NCI-H187 (cell line): ENCODE data around the gene OSBPL8.

Experiments
- DNase-seq, 2 experiments: peaks; one replicate each; lab custom pipeline; 2025; lab: John Stamatoyannopoulos, UW

OSBPL8 gene

DNA sequence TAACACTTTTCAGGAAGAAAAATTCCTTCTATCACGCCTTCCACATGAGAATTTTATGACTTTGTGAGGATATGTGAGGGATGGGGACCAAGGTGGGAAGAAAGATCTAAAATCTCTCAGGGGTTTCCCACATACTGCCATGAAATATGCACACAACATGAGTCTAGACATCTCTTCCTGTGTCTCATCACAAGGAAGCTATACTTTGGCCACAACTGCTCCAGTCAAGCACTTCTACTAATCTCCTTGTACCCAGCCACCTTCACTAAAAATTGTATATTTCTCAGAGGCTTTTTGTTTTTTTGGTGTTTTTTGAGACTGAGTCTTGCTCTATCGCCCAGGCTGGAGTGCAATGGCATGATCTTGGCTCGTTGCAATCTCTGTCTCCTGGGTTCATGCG lies 3.2 kb downstream of the OSBPL8 start:
- no peak for DNase-seq

DNA sequence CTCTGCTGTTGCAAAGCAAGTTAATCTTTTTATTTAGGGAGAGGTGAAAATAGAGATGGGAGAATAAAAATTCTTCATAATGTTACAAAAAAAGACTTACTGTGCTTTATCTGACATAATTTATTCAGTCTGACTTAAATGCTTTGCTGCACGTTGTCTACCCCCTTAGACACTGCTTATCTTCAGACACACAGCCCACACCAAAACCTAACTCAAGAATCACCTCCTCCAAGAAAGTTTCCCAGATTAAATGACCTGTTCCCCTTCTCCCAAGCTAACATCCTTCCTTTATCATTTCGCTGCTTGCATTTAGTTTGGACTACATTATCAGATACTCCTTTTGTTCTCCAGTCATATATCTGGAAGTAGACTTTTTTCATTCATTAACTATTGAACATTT lies 3.8 kb downstream of the OSBPL8 start:
- no peak for DNase-seq

DNA sequence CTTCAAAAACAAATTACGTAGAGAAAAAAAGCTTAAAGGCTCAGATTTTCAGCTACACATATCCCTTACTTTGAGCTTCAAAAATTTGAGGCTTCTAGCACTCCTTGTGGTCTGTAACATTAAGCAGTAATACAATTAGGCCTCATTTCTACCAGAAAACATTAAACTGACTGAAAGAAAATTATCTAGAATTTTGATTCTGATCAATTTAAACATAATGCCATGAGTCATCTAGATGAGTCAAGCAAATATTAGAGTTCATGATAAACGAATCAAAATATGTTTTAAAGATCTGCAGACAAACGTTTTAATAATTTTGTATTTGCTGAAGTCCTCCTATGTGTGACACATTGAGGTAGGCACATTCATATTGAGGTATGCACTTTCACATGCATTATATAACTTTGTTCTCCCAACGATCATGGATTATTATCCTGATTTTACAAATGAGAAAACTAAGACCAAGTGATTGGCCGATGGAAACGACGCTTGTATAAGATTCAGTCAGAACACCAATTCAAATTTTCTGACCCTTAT lies 4.3 kb downstream of the OSBPL8 start:
- DNase-seq: no peak

DNA sequence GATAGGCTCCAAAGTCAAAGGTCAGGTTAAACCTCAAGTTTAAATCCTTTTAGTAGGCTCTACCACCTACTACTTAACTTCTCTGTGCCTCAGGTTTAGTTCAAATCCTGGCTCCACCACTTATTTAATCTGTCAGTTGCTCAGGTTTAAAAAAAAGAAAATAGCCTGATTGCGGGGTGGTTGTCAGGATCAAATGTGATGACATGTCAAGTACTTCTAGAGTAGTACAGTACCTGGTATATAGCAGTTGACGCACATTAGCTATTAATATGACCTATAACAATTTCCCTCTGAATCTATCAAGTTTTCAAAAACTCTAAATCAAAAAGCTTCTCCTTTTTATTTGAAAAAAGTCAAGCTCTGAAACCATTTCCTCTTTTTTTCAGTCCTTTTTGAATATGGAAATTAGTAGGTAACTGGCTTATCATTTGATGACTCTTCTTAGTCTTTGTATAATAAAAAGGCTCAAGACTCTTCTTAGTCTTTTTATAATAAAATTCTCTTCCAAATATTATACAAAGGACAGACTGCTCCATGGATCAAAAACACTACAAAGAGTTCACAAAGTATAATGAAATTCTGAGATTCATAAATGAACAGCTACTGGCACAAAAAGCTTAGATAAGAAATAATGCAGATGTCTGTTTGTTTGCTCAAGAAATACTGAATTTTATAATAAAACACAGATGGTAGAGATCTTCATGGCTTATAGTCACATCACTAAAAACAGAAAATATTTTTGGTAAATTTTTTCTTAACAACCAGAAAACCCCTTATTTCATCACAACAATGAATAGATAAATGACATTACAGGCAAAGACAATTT lies 5.0 kb downstream of the OSBPL8 start:
- DNase-seq: no peak

DNA sequence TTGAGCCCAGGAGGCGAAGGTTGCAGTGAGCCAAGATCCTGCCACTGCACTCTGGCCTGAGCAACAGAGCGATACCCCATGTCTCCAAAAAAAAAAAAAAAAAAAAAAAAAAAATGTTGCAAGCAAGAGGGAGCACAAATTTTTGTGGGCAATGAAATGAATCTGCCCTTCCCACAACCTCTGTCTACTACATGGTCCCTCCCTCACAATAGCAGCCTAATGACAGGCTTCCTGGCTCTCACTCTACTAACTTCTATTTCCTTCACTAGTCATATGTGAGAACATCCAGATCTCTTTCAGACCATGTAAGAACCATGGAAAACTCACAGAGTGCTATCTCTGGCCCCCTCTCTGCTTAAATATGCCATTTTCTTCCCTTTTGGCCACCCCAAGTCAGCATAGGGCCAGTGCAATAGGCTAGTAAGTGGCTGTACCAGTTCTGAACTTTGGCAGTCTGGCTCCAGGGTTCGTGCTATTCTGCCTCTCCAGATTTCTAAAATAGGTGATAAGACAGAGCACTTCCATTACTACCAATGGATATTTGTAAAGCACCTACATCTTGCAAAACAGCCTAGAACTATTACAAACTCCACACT lies 7.1 kb downstream of the OSBPL8 start:
- no peak for DNase-seq

DNA sequence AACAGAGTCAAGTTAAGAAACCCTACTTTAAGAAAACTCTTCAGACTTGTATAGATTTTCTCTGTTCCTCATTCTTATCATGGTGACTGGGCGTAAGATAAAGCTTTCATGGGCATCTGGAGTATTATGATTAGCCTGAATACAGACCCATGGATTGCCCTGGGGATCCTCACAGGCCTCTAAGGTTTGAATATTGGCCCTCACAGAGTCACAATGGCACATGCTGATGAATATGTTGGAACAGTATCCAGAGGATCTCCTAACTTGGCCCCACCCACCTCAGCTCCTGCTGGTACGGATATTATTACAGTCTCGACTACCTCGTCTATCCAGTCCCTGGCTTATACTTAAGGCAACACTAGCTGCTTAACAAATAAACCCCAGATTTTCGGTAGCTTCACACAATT lies 8.1 kb downstream of the OSBPL8 start:
- no peak for DNase-seq

DNA sequence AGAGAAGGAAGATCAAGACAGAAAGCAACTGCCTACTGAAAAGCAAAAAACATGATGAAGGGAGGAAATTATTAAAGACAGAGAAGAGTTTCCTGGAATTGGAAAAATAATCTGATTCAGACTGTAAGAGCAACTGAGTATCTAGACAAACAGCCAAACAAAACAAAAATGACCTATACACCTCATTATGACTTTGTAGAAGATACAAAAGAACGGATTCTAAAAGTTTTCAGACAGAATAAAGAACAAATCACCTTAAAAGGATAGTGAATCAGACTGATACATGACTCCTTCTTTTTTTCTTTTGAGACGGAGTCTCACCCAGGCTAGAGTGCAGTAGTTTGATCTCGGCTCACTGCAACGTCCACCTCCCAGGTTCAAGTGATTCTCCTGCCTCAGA lies 10.4 kb downstream of the OSBPL8 start:
- DNase-seq: no peak

DNA sequence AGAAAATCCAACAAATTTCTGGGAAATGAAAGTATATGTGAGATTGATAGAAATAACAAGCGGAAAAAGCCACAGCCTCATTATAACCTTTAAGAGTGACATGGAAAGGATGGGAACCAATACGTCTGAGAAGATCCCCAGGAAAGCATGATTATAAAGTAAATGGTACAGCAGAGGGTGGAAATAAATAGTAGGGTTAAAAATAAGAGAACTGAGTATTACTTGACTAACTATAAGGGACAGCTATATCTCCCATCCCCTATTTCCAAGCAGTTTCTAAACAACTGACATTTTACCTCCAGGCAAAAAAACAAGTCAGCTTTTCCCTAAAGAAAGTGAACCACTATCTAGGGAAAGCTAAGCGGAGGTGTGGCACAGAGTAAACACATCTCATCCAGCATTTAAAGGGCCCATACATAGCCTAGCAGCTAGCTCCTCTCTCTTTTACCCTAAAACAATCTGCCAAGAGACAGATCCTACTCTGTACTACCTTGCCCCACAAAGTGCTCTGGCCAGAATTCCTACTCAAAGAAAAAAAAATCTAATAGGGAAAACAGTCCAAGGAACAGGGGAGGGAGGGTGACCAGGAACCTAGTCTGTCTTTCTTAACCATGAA lies 11.2 kb downstream of the OSBPL8 start:
- no peak for DNase-seq

DNA sequence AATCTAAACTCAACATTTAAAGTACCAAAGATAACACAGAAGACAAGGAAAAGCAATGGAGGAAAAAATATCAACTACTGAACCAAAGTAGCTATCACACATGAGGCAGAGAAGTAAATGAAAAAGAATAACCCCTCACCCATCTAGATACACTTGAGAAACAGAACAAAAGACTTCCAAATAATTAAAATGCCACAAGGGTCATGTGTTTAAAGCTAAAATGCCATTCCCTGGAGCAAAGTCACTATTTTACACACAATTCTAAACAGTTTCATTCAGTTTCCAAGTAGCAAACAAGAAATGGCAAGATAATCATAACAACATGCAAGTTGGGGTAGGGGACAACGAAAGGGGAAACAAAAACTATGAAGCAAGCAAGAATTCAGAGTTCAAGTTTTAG lies 12.0 kb downstream of the OSBPL8 start:
- DNase-seq: no peak

DNA sequence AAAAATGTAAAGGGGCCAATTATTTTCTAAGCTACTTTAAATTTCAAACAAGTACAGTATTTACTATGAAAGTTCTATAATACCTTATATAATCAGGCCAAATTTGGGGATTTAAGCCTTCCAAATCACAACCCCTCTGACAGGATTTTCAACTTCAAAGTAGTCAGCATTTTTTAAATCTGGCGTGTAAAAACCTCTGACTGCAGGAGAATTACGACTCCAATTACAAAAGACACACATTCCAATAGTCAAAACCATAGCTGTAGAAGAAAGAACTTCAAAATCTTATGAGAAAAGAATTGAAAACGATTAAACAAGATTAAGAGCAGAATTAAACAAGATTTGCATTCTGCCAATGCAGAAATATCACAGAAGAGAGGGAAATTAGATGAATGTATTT lies 12.7 kb downstream of the OSBPL8 start:
- no peak for DNase-seq

DNA sequence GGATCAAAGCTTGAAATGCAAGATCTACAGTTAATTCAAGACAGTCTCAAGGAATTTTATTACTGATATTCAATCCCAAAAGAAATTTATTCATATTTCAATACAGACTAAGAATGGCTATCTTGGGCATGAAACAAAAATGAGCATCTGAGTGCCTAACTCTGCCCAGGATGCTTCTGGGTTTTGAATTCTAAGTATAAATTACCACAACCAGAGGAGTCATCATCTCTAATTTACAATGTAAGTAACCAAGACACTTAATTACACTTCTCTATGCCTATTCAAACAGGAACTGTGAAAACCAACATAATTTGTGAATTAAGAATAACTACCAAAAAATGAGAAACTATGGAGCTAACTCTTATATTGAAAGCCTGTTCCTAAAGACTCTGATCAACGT lies 14.1 kb downstream of the OSBPL8 start:
- no peak for DNase-seq

DNA sequence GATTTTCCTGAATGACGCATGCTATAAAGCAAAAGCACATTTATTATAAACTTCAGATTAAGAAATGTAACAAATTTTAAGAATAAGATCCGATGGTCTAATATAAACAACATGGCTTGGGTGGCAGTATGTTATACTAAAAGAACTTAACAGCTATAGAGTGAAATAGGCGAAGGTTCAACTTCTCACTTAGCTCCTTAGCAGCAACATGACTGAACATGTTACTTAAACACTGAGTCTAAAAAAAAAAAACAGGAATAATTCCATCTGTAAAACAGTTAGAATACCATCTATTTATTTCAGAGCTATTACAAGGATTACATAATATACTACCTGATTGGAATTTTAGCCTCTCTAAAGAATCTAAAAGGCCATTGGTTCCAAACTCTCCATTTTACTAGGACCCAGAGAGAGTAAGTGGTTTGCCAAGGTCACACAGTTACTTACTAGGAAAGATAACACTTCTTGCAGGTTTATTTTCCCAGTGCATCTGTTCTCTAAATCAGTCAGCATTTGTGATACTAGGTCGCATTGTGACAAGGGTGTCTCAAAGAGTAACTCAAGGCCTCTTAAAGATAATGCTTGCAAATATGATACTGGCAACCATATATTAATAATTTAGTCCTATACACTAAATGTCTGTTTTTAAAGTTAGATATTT lies 14.8 kb downstream of the OSBPL8 start:
- DNase-seq: no peak

DNA sequence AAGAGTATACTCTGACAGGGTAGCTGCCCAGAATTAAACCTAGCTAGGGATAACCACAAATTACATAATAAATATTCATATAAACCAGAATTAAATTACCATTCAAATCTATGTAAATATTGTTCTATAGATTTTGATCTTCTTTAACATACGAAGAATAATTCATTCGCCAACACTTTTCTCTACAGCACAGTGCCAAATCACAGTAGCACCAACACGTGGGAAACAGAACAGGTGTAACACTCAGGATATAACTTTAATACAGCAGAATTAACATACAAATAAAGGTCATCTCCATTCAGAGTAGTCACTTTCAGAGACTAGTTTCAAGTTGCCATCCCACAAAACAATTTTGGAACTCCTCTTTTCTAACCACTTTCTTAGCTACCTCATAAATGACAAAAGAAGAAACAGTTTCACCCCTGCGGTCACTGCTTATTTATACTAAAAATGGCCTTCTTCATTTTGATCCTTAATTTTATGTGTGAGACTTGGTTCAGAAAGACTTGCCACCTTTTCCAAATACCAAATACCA lies 15.7 kb downstream of the OSBPL8 start:
- DNase-seq: no peak

DNA sequence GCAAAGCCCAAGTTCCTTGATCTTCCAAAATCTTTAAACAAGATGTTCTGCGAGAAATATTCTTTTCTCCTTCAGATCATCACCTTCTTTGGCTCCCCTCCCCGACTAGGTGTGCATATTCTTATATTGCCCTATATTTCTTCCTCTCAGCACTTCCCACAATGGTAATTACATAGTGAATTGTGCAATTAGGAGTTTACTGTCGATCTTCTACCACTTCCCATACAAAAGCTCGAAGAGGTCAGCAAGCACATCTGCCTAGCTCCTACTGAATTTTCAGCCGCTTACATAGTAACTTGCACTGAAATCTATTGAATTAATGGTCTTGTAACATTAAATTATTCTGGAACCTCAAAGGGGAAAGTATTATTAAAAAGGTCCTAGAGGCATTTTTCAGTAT lies 16.7 kb downstream of the OSBPL8 start:
- DNase-seq: no peak

DNA sequence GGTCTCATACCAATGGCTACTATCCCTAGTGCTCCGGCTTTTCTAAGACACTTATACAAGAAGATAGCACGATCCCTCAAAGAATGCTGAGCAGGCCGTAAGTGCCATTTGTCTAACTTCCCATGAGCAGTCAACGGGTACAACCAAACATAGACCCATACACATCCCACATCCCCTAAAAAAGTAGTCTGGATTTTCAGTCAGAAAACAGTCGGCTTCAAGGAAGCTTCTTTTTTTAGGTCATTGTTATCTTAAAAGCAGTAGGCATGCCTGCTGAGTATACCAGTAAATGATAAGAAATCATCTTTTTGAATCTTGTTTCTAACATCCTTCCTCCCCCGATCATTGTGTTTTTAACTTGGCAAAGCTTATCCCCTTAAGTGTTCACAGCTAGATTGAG lies 19.8 kb downstream of the OSBPL8 start:
- DNase-seq: no peak

DNA sequence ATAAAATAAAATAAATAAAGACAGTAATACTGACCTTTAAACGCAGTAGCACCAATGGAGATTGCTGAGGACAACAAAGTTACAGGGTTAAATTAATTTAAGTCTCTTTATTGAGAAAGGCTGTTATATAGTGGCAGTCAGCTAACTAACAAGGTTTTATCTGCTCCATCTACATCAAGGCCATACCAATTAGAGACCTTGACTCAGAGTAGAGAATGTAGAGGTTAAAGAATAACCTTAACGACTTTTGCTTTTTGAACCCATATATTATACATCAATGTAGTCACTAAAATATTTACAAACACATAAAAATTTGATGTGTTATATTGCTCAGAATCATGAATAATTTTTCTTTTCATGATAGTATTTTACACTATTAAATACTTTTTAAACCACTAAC lies 21.6 kb downstream of the OSBPL8 start:
- no peak for DNase-seq

DNA sequence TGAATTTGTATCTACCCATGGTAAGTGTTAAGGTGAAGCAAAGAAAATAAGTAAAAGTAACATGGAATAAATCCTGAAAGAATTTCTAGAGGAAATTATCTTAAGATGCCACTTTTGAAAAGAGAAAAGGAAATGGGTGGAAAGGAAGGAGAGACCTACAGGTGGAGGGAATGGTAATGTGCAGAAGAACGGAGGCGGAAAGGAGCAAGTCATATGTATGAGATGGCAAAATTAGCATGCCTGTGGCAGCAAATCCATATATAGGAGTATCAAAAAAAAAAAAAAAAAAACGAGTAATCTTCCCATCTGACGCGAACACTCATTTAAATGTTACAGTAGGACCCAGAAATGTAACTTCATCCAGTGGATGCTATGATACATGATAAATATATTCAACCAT lies 23.0 kb downstream of the OSBPL8 start:
- no peak for DNase-seq

DNA sequence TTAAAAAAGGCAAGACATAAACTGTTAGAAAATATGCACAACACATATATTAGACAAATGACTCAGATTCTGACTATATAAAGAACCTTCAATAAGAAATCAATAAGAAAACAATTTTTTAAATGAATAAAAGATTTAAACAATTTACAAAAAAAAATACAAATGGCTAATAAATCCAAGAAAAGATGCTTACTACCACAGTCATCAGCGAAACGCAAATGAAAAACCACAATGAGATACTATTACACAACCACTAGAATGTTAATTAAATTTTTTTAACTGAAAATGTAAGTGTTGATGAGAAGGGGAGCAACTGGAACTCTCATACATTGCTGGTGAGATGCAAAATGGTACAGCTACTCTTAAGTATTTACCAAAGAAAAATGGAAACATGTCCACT lies 24.4 kb downstream of the OSBPL8 start:
- DNase-seq: no peak

DNA sequence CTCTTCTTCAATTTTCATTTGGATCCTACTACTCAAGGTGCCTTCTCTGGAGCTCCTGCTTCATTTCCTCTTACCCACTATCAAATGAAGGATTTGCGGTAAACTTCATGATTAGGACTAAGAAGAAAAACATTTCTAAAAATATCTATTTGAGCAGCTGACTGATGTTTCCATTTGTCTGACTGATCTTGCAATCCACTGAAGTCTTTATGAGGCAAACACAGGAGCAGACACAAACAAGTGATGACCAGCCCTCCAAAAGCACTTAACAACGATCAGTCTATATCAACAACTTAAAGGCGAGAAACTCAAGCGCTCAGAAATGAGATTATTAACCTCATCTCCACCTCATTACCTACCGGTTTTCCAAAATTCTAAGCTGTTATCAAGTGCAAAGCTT lies 26.2 kb downstream of the OSBPL8 start:
- no peak for DNase-seq

DNA sequence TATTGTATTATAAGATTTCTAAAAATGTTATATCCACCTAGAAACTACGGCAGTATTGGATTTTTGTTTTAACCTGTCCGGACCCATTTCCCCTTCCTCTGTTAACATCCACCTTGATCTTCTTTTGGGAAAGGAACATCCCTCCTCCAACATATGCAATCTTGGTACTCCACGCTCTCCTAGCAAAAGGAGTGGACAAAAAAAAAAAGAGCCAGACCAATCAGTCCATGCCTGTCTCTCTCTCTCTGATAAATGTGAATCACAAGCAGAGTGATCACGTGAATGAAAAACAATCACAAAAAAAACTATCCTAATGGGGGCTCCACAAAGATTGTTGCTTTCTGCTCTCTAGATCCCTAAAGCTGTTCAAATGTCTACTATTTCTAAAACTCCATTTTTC lies 27.1 kb downstream of the OSBPL8 start:
- no peak for DNase-seq

DNA sequence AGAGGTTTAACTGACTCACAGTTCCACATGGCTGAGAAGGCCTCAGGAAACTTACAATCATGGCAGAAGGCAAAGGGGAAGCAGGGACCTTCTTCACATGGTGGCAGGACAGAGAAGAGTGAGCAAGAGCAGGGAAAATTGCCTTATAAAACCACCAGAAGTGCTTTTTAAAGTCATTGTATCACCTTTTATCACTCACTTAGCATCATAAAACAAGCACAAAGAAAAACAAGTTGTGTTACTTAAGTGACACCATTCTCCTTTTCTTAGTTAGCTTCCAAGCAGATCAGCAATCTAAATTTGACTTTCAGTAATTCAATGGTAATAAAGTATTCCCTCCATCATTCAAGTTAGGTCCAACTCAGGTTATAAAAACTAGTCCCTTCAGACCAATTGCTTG lies 28.5 kb downstream of the OSBPL8 start:
- DNase-seq: no peak

DNA sequence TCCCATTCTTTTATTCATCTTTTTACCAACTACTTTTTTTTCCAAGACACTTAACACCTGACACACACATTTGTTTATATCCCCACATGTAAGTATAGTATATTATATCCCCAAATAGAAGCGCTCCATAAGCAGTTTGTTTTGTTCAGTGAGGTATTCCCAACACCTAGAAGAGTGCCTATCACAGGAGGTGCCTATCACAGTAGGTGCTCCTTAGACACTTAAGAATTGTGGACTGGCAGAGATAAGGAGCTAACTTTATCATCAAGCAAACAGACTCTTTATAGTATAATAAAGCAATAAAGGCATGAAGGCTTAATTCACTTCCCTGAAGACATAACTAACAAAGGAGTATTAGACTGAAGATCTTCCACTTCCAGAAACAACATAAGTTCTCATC lies 29.1 kb downstream of the OSBPL8 start:
- DNase-seq: no peak
